Activated T-helper 9 cell treated with anti-CD3 and anti-CD28 coated beads, Interleukin-2, amount 50 U/mL, for 16 hours (primary cell): ENCODE data around the gene TAS2R19.
"Not testable (repeated sequence)": the region's sequence is repeated elsewhere in the genome, so short reads cannot be mapped to it uniquely, and the experiment has no call there.

Experiments
- DNase-seq: peaks from one replicate; pipeline ENCODE4 v3.0.0-alpha.2; 2020; ENCODE audit warnings: low read depth

Gene TAS2R19, protein sequence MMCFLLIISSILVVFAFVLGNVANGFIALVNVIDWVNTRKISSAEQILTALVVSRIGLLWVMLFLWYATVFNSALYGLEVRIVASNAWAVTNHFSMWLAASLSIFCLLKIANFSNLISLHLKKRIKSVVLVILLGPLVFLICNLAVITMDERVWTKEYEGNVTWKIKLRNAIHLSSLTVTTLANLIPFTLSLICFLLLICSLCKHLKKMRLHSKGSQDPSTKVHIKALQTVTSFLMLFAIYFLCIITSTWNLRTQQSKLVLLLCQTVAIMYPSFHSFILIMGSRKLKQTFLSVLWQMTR

DNA sequence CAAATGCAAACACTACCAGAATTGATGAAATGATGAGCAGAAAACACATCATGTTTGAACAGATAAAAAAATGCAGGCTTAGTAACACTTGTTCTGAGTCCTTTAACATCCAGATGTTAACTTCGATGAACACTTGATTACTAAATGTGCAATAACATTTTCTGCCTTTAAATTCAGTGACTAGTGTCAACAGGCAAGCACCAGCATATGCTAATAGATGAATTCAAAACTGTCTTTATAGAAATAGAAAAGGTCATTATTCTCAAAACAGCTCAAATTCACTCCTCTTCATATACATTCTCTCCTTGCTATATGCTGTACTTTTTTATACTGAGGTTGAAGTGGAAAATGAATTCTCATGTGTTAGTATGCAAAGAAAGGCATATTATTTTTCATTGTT is at the start of gene TAS2R19:
Gene TAS2R19 (minus strand): TSS at position 101 of the 400 bp plus-strand sequence. CDS start 49 bp downstream, at position 52.
- DNase-seq = no peak

DNA sequence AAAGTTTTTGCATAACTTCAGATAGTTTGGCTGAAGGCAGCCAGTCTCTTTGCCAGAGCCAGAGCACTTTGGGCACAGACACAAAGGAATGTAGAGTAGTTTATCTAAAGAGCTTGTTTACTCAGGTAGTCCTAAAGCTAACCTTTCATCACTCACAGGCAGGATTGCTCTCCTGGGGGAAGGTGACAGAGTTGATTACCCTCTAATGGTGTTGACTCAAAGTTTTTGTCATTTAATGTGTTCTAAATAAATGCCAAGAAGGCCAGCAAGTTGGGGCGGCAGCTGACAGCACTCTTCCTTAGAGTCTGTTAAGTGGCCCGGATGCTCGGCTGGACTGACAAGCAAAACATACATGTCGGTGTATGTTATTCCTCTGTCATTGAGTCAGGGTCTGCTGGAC is 49.0 kb upstream of the TAS2R19 start:
- DNase-seq = no peak

DNA sequence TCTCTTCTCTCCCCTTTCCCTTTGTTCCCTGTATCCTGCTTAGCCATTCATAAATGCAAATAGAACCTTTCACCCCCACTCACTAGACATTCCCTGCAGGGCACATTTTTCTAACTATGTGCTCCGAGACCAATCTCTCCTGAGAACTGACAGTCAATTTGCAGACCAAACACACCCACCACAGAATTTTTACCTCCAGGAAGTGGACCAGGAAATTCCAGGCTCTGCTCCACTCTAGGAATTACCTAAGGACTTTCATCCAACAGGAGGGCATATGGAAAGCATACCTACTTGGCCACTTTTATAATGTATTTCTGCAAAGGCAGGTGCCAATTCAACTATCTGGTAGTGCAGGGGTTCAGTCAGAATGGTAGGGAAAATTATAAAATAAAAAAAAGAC is 48.6 kb upstream of the TAS2R19 start:
- DNase-seq = no peak

DNA sequence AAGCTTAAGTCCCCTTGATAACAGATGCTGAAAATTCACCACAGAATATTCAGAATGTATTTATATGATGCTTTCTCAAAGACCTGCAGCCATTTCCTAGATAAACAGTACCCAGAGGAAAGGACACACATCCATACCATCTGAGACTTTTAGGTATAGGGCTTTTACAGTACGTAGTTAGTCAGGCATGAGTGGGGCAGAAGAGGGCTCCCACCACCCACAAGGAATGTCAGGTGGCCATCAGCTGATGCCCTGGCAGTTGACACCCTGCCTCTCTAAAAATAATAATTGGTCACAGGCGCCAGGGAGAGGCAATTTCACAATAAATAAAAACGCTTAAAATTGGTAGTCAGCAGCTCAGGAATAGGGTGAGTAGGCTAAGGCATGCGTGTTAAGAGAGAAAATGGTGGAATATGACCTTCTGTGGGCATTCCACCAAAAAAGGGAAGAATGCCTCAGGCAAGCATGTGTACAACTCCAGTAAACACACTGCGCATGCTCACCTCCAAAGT is 47.5 kb upstream of the TAS2R19 start:
- no peak for DNase-seq

DNA sequence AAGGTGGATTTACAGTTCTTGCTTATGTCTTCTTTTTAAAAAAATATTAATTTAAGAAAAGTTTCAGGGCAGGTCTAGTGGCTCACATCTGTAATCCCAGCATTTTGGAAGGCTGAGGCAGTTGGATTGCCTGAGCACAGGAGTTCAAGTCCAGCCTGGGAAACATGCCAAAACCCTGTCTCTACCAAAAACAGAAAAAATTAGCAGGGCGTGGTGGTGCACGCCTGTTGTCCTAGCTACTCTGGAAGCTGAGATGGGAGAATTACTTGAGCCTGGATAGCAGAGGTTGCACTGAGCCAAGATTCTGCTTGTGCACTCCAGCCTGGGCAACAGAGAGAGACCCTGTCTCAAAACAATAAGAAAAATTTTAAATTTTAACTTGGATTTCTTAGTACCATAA is 45.1 kb upstream of the TAS2R19 start:
- no peak for DNase-seq

DNA sequence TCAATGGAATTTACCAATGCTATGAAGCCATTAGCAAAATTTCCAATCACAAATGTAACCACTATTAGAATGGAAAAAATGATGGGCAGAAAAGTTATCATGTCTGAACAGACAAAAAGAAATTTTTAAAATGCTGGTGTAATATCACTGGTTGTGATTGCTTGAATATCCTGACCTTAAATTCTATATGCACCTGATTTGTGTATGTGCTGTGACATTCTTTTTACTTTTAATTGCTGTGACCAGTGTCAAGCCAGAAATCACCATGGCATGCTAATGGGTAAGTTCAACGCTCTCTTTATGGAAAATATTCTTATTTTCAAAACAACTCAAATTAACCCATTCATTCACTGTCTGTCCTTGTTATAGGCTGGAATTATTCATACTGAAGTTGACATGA is 39.8 kb upstream of the TAS2R19 start, which contains the start of gene TAS2R46:
Gene TAS2R46 (minus strand): TSS at position 101 of the 400 bp plus-strand sequence. CDS start 0 bp downstream, at position 101.
- DNase-seq = not testable (repeated sequence)

DNA sequence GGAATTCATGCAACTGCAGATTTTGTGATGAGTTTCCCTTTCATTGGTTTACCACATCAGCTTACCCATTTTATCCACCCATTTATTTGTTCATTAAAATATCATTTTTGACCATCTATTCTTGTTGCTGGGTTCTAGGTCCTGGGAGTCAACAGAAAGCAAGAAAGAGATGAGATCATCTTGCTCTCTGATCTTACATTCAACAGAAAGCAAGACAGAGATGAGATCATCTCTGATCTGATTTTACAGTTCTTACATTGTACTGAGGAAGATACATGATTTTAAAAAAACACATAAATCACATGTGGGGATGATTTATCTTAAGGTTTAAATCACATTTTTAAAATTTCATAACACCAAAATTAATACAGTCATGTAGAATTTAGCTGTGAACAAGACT is 37.4 kb upstream of the TAS2R19 start:
- DNase-seq = no peak

DNA sequence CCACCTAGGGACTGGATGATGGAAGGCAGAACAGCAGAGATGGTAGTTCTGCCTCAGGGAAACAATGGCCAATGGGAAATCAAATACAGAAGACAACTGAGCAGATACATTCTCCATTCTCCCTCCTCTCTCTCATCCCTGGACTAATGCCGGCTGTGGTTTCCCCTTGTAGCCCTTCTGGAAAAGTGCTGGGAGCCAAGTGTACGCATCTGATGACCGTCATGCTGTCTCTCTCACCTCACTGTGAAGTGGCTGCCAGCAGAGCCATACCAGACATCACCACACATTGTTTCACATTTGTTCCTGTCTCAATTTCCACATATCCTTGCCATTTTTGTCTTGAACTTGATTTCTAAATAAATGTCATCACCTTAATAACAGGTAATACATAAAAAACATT is 36.6 kb upstream of the TAS2R19 start:
- DNase-seq = no peak

DNA sequence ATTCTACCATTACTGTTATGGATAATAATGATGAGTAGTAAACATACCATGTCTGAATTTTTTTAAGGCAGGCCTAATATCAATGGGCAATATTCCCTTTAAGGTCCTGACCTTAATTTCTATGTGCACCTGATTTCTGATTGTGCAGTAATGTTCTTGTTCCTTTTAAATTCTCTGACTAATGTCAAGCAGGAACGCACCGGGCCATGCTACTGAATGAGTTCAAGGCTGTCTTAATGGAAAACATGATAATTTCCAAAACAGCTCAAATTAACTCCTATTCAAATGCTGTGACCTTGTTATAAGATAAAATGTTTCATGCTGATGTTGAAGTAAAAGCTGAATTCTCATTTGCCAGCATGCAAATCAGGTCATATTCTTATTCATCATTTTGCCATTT is 32.9 kb upstream of the TAS2R19 start:
- DNase-seq = no peak

DNA sequence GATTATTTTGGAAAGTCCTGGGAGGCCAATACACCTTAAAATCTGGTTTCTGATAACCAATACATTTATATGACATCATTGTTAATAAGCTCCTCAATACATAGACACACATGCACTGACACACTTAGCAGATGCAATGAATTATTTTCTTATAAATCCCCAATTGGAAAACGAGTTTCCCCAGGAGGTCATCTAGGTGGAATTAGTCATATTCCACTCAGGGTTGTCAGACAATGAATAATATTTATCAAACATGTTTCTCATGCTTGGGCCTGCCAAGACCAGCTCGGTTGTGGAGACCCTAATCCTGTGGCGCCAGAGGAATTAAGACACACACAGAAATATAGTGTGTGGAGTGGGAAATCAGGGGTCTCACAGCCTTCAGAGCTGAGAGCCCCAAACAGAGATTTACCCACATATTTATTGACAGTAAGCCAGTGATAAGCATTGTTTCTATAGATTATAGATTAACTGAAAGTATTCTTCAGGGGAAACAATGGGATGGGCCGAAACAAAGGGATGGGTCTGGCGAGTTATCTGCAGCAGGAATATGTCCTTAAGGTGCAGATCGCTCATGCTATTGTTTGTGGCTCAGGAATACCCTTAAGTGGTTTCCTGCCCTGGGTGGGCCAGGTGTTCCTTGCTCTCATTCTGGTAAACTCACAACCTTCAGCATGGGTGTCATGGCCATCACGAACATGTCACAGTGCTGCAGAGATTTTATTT is 27.5 kb upstream of the TAS2R19 start:
- DNase-seq = not testable (repeated sequence)

DNA sequence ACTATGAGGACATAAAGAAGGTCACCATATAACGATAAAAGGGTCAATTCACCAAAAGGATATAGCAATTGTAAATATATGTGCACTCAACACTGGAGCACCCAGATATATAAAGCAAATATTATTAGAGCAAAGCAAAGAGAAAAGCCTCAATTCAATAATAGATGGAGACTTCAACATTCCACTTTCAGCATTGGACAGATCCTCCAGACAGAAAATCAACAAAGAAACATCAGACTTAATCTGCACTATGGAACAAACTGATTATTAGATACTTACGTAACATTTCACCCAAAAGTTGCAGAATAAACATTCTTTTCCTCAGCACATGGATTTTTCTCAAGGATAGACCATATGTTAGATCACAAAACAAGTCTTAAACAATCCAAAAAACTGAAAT is 18.9 kb upstream of the TAS2R19 start:
- not testable (repeated sequence) for DNase-seq

DNA sequence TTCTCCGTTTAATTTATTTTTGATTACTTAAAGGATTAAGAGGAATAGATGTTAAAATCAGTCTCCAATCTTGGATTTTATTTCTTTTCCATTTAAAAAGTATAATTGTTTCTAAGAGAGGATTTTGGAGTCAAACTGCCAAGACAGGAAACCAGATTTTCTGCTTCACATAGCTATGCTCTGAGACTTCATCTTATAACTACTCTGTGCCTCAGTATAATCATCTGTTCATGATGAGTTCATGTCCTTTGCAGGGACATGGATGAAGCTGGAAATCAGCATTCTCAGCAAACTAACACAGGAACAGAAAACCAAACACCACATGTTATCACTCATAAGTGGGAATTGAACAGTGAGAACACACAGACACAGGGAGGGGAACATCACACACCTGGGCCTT is 17.7 kb upstream of the TAS2R19 start:
- no peak for DNase-seq

DNA sequence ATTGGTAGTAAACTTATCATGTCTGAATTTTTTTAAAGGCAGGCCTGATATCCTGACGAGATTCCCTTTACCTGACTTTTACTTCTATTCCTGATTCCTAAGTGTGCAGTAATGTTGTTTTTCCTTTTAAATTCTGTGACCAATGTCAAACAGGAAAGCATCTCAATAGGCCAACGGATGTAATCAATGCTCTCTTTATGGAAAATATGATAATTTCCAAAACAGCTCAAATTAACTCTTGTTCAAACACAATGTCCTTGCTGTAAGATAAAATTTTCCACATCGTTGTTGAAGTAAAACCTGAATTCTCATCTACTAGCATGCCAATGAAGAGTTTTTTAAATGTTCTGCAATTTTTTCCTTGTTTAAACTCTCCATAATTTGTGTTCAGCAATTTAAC is 16.8 kb upstream of the TAS2R19 start:
- DNase-seq = no peak

DNA sequence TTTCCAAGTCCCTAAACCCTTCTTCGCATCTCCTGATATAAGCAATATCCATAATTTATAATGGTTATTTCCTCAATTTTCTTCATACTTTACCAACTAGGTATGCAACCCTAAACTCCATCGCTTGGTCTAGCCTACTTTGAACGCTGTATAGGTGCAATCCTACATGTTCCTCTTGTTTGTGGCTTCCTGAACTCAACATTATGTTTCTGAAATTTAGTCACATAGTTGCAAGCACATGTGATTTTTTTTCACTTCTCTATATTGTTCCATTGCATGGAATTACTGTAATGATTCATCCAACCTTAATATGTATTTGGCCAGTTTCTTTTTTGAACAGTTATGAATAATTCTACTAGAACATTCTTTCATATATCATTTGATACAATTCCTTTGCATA is 11.5 kb upstream of the TAS2R19 start:
- DNase-seq = not testable (repeated sequence)

DNA sequence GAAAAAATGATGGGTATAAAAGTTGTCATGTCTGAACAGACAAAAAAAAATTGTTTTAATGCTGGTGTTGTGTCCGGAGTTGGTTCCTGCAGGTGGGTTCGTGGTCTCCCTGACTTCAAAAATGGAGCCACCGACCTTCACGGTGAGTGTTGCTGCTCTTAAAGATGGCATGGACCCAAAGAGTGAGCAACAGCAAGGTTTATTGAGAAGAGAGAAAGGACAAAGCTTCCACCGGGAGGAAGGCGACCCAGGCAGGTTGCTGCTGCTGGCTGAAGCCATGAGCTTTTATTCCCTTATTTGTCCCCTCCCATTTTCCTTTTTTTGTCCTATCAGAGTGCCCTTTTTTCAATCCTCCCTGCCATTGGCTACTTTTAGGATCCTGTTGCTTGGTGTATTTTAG is 8.9 kb upstream of the TAS2R19 start, which contains the start of gene TAS2R31:
Gene TAS2R31 (minus strand): TSS at position 101 of the 400 bp plus-strand sequence. CDS start 72 bp downstream, at position 29.
- no peak for DNase-seq

DNA sequence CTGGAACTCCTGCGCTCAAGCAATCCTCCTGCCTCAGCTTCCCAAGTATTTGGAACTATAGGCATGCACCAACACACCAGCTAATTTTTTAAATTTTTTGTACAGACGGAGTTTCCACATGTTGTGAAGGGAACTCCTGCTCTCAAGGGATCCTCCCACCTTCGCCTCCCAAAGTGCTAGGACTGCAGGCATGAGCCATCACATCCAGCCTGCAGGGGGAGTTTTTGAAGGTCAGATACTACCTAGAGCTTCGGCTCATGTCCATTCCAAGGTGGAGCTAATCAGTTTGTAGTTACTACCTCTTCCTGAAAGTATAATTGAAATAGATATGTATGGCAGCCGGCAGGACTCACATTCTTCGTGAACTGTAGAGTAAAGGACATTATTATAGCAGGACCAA is 3.7 kb upstream of the TAS2R19 start:
- no peak for DNase-seq

DNA sequence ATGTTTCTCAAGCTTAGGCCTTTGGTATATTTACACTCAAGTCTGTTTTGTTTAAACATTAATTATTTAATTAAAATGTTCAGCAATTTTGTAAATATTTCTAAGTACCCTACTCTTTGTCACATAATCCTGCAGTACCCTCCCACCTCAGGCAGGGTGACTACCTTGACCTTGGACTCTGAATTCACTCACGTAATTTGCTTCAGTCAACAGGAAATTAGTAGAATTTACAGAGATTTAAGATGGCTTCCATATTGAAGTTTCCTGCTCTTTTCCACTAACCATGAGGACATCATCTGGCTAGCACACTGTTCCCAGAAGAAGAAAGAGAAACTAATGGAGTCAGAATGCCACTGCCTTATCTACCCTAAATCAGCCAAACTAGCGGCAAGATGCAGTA is 967 bp upstream of the TAS2R19 start:
- DNase-seq = no peak

DNA sequence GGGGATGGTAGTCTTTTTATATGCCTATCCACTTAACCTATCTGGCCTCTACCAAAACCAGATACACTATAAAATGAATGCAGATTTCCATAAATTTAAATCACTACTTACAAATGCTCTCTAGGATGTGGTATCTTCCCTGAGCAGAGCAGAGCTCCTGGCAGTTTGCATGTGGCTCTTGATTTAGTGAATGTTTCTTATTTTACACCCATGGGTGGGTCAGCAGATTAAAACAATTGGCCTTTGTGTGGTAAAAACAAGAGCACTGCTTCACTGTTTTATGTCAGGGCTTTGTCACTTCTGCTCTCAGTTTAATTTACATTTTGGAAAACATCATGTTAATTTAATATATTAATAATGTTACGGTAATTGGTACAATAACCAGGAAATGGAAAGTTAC is 5.5 kb downstream of the TAS2R19 start:
- no peak for DNase-seq

DNA sequence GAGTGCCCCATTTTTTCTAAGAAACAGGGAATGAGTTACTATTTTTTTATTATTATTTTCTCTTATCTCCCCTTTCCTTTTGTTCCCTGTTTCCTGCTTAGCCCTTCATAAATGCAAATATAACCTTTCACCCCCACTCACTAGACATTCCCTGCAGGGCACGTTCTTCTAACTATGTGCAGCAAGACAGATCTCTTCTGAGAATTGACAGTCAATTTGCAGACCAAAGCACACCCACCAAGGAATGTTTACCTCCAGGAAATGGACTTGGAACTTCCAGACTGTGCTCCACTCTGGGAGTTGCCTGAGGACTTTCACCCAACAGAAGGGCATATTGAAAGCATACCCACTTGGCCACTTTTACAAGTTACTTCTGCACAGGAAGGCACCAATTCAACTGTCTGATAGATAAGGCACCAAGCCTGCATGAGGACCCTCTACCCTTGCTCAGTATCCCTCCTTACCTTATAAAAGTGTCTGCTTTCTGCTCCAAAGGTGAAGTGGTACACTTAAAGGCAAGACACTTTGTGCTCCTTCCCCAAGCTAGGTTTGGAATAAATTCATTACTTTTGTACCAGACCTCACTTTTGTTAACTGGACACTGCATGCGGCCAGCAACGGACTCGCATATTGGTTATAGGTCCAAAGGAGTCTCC is 6.5 kb downstream of the TAS2R19 start:
- no peak for DNase-seq

DNA sequence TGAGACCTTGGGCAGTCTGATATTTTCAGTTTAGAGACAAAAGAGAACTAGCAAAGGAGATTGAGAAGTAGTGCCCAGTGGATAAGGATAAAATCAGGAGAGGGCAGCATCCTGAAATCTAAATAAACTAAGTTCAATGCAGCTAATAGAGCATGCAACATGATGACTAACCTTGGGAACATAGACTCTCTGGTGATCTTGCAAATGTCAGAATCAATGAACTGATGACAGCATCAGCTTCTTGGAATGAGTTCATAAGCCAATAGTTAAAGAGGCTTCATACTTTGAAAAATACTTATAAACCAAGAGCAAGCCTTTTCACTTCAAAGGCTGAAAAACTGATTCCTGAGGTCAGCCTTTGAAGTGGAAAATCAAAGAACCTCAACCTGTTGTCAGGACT is 8.2 kb downstream of the TAS2R19 start:
- DNase-seq = no peak

DNA sequence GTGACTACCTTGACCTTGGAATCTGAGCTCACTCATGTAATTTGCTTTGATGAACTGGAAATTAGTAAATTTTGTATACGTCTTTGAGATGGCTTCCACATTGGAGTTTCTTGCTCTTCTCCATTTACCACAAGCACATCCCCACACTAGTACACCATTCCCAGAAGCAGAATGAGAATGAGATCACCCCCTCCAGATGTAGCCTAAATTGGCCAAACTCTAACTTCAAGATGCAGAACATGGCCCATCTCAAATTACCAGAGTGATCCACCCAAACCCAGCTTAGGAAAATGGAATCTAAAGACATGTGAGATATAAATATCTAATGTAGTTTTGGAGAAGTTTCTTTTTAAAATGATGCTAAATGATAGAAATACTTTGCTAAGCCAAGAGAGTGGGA is 14.8 kb downstream of the TAS2R19 start:
- no peak for DNase-seq

DNA sequence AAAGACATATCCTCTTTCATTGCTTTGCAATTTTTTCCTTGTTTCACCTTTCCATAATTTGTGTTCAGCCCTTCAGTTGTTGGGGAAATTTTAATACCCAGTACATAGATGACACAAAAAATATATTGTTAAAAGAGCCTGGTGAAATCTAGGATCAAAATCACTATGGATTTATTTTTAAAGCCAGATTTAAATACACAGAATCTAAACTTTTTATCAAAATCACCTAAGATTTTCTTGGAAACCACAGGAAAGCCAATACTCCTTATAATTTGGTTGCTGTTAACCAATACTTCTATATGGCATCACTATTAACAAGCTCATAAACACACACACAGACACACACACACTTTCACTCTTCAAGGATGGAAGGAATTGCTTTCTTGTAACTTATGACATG is 24.2 kb downstream of the TAS2R19 start, which contains the start of gene TAS2R20:
Gene TAS2R20 (minus strand): TSS at position 101 of the 400 bp plus-strand sequence. CDS start 429 bp downstream, outside the sequence.
- no peak for DNase-seq

DNA sequence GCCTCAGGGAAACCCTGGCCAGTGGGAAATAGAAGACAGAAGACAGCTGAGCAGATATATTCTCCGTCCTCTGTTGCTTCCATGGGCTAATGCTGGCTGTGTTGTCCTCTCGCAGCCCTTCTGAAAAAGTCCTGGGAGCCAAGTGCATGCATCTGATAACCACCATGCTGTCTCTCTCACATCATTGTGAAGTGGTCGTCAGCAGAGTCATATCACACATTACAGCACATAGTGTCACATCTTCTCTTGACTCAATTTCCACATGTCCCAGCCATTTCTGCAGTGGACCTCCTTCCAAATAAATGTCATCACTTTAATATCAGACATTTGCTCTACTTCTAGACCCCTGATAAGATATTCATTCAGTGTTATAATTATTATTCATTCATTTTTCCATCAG is 28.1 kb downstream of the TAS2R19 start:
- no peak for DNase-seq
